Measurements from ENCODE around the gene SZT2. TPM values are rescaled to one million over a fixed set of nuclear protein-coding genes. Genes with fewer than 3 reads are reported as not detected.
A peak's percentile ranks its signal among the peaks of the same experiment; 100 is the strongest.

SZT2 gene
- total RNA-seq, 2 experiments from 2014 or later: 33.7 to 79.8 TPM

DNA sequence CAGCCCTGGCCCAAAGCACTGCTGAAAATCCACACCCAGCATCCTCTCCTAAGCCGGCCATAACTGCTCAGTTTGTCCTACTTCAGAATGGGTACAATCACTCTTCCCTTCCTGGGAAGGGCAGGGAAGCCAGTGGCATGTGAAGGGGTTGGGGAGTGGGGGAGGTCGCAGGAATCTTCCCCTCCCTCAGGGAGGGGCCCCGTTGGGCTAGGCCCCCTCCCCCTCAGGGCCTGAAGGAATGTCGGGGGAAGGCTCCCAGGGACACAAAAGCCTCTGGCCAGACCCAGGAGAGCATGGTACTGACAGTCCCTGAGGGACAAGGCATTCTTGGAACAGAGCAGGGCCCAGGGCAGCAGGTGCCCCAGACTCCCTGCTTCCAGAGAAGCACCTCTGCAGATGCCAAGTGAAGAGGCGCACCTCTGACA lies 23.1 kb upstream of the SZT2 start:
- POLR2A ChIA-PET: interaction anchor here (0.6 kb wide), 1 partner anchor 47 kb away, joined by 3 read pairs; no protein-coding TSS in a partner anchor
- Histone ChIP-seq H3K9me2 (ENCODE audit: insufficient read depth, low read length) (no peaks in the 10 kb centered on the region), H3K27ac (ENCODE audit: low read depth, low read length, poor library complexity, severe bottlenecking) (no peak overlapping the region), H3K36me3 (ENCODE audit: insufficient read depth, low read length) (peaks cover 40% of the 10 kb centered on the region), H3K4me3 (ENCODE audit: low read depth, low read length, poor library complexity, severe bottlenecking) (peak overlapping the region; percentile 93), H4K20me1 (ENCODE audit: insufficient read depth, low read length) (no peaks in the 10 kb centered on the region), H3K9me3 (ENCODE audit: low read length) (no peaks in the 10 kb centered on the region), H3K79me2 (ENCODE audit: insufficient read depth, low read depth, low read length) (peaks cover 12% of the 10 kb centered on the region; the same call in 1 of the 2 replicates), H3K4me2 (ENCODE audit: low read length) (peak overlapping the region; percentile 98), H3K4me1 (ENCODE audit: insufficient read depth, low read length, poor library complexity, severe bottlenecking) (peaks cover 25% of the 10 kb centered on the region), H2AFZ (ENCODE audit: low read length) (no peak overlapping the region)
- CTCF ChIA-PET (ENCODE audit: unreplicated experiment): no interaction called here
- BruUV-seq (replicated peaks): no TSS peak
- intact Hi-C loops (cut with micrococcal nuclease; ENCODE audit: unreplicated experiment): no loop called here
- DNase-seq (ENCODE audit: low spot score): no peak
- TF ChIP-seq, protein P1, sequence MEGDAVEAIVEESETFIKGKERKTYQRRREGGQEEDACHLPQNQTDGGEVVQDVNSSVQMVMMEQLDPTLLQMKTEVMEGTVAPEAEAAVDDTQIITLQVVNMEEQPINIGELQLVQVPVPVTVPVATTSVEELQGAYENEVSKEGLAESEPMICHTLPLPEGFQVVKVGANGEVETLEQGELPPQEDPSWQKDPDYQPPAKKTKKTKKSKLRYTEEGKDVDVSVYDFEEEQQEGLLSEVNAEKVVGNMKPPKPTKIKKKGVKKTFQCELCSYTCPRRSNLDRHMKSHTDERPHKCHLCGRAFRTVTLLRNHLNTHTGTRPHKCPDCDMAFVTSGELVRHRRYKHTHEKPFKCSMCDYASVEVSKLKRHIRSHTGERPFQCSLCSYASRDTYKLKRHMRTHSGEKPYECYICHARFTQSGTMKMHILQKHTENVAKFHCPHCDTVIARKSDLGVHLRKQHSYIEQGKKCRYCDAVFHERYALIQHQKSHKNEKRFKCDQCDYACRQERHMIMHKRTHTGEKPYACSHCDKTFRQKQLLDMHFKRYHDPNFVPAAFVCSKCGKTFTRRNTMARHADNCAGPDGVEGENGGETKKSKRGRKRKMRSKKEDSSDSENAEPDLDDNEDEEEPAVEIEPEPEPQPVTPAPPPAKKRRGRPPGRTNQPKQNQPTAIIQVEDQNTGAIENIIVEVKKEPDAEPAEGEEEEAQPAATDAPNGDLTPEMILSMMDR (conservative IDR thresholded peaks at IDR 0.05; ENCODE audit: low read length): no peak
- no peak for TF ChIP-seq EZH2phosphoT487 (IDR thresholded peaks at IDR 0.05; ENCODE audit: borderline replicate concordance, low read depth, low read length)

DNA sequence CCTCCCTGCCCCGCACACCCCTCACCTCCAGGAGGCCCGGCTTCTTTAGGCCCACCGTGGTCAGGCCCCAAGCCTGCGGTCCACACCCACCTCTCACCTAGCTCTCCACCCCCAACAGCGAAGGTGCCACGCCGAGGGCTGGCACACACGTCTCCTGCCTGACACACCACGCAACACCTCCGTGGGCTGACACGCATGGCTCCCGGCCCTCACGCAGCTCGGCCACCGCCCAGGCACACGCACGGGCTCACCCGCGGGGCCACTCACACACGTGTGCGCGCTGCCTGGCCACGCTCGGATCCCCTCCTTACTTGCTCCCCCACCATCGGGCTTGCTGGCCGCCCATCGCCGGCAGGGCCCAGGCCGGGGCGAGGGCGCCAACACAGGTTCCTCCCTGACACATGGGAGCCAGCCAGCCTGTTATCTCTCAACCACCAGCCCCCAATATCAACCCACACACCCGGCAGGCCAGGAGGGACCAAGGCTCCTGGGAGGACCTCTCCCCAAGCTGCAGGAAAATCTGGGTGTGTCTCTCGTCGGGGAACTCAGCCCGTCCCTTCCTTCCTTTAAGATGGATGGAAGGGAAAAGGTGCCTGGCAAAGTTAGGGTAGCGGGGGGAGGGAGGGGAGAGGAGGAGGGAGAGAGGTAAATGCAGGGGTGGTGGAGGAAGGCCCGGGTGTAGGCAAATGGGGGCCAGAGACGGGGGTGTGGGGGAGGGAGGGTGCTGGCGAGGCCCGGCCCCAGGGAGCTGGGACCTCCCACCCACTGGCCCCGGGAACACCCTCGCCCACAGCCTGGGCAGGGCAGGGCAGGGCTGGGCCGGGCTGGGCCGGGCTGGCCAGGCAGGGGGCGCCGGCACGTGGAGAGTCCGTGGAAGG lies 22.4 kb upstream of the SZT2 start:
- Histone ChIP-seq H2AFZ (ENCODE audit: low read length) (peak overlapping the region; percentile 5; the same call in 1 of the 2 replicates), H3K27ac (ENCODE audit: low read depth, low read length, poor library complexity, severe bottlenecking) (peak overlapping the region; percentile 76), H4K20me1 (ENCODE audit: insufficient read depth, low read length) (no peaks in the 10 kb centered on the region), H3K36me3 (ENCODE audit: insufficient read depth, low read length) (peaks cover 33% of the 10 kb centered on the region), H3K79me2 (ENCODE audit: insufficient read depth, low read depth, low read length) (peaks cover 12% of the 10 kb centered on the region; the same call in 1 of the 2 replicates), H3K4me1 (ENCODE audit: insufficient read depth, low read length, poor library complexity, severe bottlenecking) (peaks cover 18% of the 10 kb centered on the region), H3K4me2 (ENCODE audit: low read length) (peak overlapping the region; percentile 98), H3K9me3 (ENCODE audit: low read length) (no peaks in the 10 kb centered on the region), H3K4me3 (ENCODE audit: low read depth, low read length, poor library complexity, severe bottlenecking) (peak overlapping the region; percentile 93), H3K9me2 (ENCODE audit: insufficient read depth, low read length) (no peaks in the 10 kb centered on the region)
- ChIA-PET CTCF (ENCODE audit: unreplicated experiment) (interaction anchor here (0.6 to 1.0 kb wide), 3 partner anchors 11 to 87 kb away, joined by 3 to 6 read pairs (median 3); no protein-coding TSS in a partner anchor), POLR2A (interaction anchor here (0.6 to 1.4 kb wide), 6 partner anchors 9 to 60 kb away, joined by 3 to 13 read pairs (median 4); partner anchors contain the start of genes CDC20, MED8 and SZT2)
- intact Hi-C loops (cut with micrococcal nuclease; ENCODE audit: unreplicated experiment): no loop called here
- BruUV-seq (replicated peaks): no TSS peak
- DNase-seq (ENCODE audit: low spot score): peak; percentile 43
- TF ChIP-seq EZH2phosphoT487 (IDR thresholded peaks at IDR 0.05; ENCODE audit: borderline replicate concordance, low read depth, low read length): no peak
- TF ChIP-seq, protein P1 (conservative IDR thresholded peaks at IDR 0.05; ENCODE audit: low read length): no peak

Data from OCI-LY7 (cell line).